H1 (cell line): Measurements from ENCODE around the gene TSPOAP1.

ENCODE experiments used
- CTCF ChIP-seq, 3 experiments: IDR thresholded peaks; 1 replicate in 2 of 3; 2 replicates in 1 of 3; pipeline versions ENCODE4 v1.5.1 to v1.6.1; 2011; ENCODE audit warnings: low read length in 3 of 3, mild to moderate bottlenecking in 3 of 3, inconsistent platforms in 2 of 3, low read depth in 1 of 3, moderate library complexity in 1 of 3; ENCODE audit not compliant: insufficient read depth in 1 of 3; ENCODE audit errors: control extremely low read depth in 1 of 3
- PHF8 ChIP-seq: fragments of 200-600 bp; sonication (generic); conservative IDR thresholded peaks from 2 replicates; pipeline ENCODE4 v1.7.1; 2012; ENCODE audit warnings: low read depth, mild to moderate bottlenecking, inconsistent platforms, low read length, moderate library complexity
- POLR2A ChIP-seq, 2 experiments: IDR thresholded peaks; 1 replicate in 1 of 2; 2 replicates in 1 of 2; pipeline ENCODE4 v1.6.1; 2011; ENCODE audit warnings: low read depth in 2 of 2, low read length in 2 of 2, mild to moderate bottlenecking in 2 of 2; ENCODE audit errors: control extremely low read depth in 1 of 2
- SP1 ChIP-seq: IDR thresholded peaks from 2 replicates; pipeline ENCODE4 v1.6.1; 2011; ENCODE audit warnings: low read depth, low read length

- TF ChIP-seq CTCF (IDR thresholded peaks at IDR 0.05; ENCODE audit: control extremely low read depth in 1 of 3, insufficient read depth in 1 of 3, low read depth in 1 of 3, low read length in 3 of 3): no peak
- TF ChIP-seq SP1: no peak
- no peak for TF ChIP-seq POLR2A (IDR thresholded peaks at IDR 0.05; ENCODE audit: control extremely low read depth in 1 of 2, low read depth in 2 of 2, low read length in 2 of 2)
- TF ChIP-seq PHF8: no peak
Measured at GRCh38 chr17:58263773-58264172, 64.8 kb downstream of the TSPOAP1 start.
